Smooth muscle cell of the brain vasculature (primary cell): ENCODE data around the gene TPPP3.

Source experiments
- DNase-seq: peaks from one replicate; pipeline ENCODE4 v3.0.0-alpha.2; 2012; ENCODE audit warnings: low read depth, low spot score

The TPPP3 gene

GRCh38 chr16:67405336-67405735 is 12.0 kb upstream of the TPPP3 start:
- no peak for DNase-seq

- DNase-seq: no peak
Observed at GRCh38 chr16:67404740-67405226, 11.5 kb upstream of the TPPP3 start.

- no peak for DNase-seq
Observed at GRCh38 chr16:67403976-67404555, 10.8 kb upstream of the TPPP3 start.

- no peak for DNase-seq
Observed at GRCh38 chr16:67400901-67401300, 7.6 kb upstream of the TPPP3 start.

- no peak for DNase-seq
Observed at GRCh38 chr16:67399749-67400704, 6.7 kb upstream of the TPPP3 start.

GRCh38 chr16:67399218-67399733 is 6.0 kb upstream of the TPPP3 start:
- no peak for DNase-seq

GRCh38 chr16:67398546-67399217 is 5.4 kb upstream of the TPPP3 start:
- no peak for DNase-seq

GRCh38 chr16:67397812-67398545 is 4.7 kb upstream of the TPPP3 start:
- no peak for DNase-seq

GRCh38 chr16:67397036-67397801 is 3.9 kb upstream of the TPPP3 start:
- no peak for DNase-seq

- DNase-seq: no peak
Observed at GRCh38 chr16:67396159-67397035, 3.1 kb upstream of the TPPP3 start.

- DNase-seq: no peak
Observed at GRCh38 chr16:67395458-67396158, 2.3 kb upstream of the TPPP3 start.

- no peak for DNase-seq
Observed at GRCh38 chr16:67395105-67395457, 1.8 kb upstream of the TPPP3 start.

GRCh38 chr16:67394155-67395104 is 1.1 kb upstream of the TPPP3 start:
- DNase-seq: no peak

- no peak for DNase-seq
Observed at GRCh38 chr16:67393788-67394154, 473 bp upstream of the TPPP3 start.

- no peak for DNase-seq
Observed at GRCh38 chr16:67392301-67393059, 818 bp downstream of the TPPP3 start.

- DNase-seq: no peak
Observed at GRCh38 chr16:67391424-67392300, 1.6 kb downstream of the TPPP3 start.
